ENCODE measurements around the gene MPZL2.

- TF ChIP-seq ZNF580 (CRISPR knock-in tag; IDR thresholded peaks at IDR 0.05; ENCODE audit: borderline replicate concordance, low read depth) (no peak), UBTF (CRISPR knock-in tag; IDR thresholded peaks at IDR 0.05) (no peak), RELA (CRISPR knock-in tag; IDR thresholded peaks at IDR 0.05) (no peak), POLR2AphosphoS5 (IDR thresholded peaks at IDR 0.05; ENCODE audit: low read depth, low read length) (no peak), SRSF9 (IDR thresholded peaks at IDR 0.05; ENCODE audit: borderline replicate concordance, insufficient read depth, low read depth, low read length, poor library complexity, severe bottlenecking) (no peak), HOXA3 (CRISPR knock-in tag; IDR thresholded peaks at IDR 0.05) (no peak), EP300 (IDR thresholded peaks at IDR 0.05; ENCODE audit: low read depth in 2 of 2, low read length in 2 of 2) (no peak), EP300 (CRISPR knock-in tag; IDR thresholded peaks at IDR 0.05; ENCODE audit: borderline replicate concordance) (no peak), ZBTB8A (CRISPR knock-in tag; IDR thresholded peaks at IDR 0.05; ENCODE audit: borderline replicate concordance, low read depth) (no peak), TEAD2 (CRISPR knock-in tag; IDR thresholded peaks at IDR 0.05) (no peak), ZNF329 (CRISPR knock-in tag; IDR thresholded peaks at IDR 0.05; ENCODE audit: low read depth) (no peak), TRIM24 (CRISPR knock-in tag; IDR thresholded peaks at IDR 0.05) (no peak), CTCF (CRISPR knock-in tag; IDR thresholded peaks at IDR 0.05) (no peak), MNT (IDR thresholded peaks at IDR 0.05) (no peak), MAFF (IDR thresholded peaks at IDR 0.05; ENCODE audit: low read depth, low read length) (no peak)
These were observed 37.6 kb upstream of the MPZL2 start for GRCh38 chr11:118301600-118302195.
